PFSK-1 (cell line): ENCODE results near the gene PLPPR1.

ENCODE experiments used
- POLR2AphosphoS5 ChIP-seq: IDR thresholded peaks from 2 replicates; pipeline ENCODE4 v1.6.1; 2012; ENCODE audit warnings: low read depth, mild to moderate bottlenecking, control low read depth, low read length, moderate library complexity
- REST ChIP-seq, 2 experiments: IDR thresholded peaks; 2 replicates each; pipeline versions ENCODE4 v1.6.1 to v1.8.0; 2011 to 2012; ENCODE audit warnings: low read depth in 2 of 2, low read length in 2 of 2, control low read depth in 1 of 2, inconsistent platforms in 1 of 2, mild to moderate bottlenecking in 1 of 2, moderate library complexity in 1 of 2; ENCODE audit not compliant: insufficient read depth in 1 of 2
- SIN3A ChIP-seq: IDR thresholded peaks from 2 replicates; pipeline ENCODE4 v1.6.1; 2012; ENCODE audit warnings: mild to moderate bottlenecking, low read length, moderate library complexity, borderline replicate concordance; ENCODE audit not compliant: insufficient read depth
- TAF1 ChIP-seq: IDR thresholded peaks from 2 replicates; pipeline ENCODE4 v1.6.1; 2012; ENCODE audit warnings: low read length, control low read depth, borderline replicate concordance; ENCODE audit not compliant: insufficient read depth

- TF ChIP-seq POLR2AphosphoS5 (no peak), TAF1 (no peak), REST (IDR thresholded peaks at IDR 0.05; ENCODE audit: insufficient read depth in 1 of 2, low read depth in 2 of 2, low read length in 2 of 2) (no peak), SIN3A (no peak)
These were observed 326.5 kb downstream of the PLPPR1 start for GRCh38 chr9:101354765-101355708.
